ENCODE data around the gene BBX. TPM values are rescaled to one million over a fixed set of nuclear protein-coding genes. Genes with fewer than 3 reads are reported as not detected.

Gene BBX
- total and polyA plus RNA-seq, 4 donors = 10.0 to 77.8 (median 45.0) TPM

DNA sequence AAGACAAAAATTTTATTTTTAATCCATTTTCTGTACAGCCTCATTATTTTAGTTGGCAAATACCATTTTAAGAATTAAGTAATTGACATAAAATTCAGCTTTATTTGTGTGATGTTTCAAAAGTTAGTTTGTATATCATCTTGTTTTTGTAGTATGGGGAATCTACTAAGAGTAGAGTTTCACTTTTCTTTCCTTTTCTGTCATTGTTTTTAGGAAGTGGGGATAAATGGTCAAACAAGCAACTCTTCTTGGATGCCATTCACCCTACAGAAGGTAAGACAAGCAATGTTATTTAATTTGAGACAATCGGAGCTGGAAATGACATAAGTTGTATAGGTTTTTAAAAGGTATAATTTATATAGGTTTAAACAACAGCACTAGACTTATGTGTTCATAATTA is 268.3 kb downstream of the BBX start:
- 69 to 81% methylated on average over 1 of the region's 1 CpG for WGBS, 2 donors
- ATAC-seq (ENCODE audit: low FRiP score) = no peak
- H3K9me3 ChIP-seq (ENCODE audit: control insufficient read depth, low read length) = peaks cover 2% of the 10 kb centered on the region
- intact Hi-C loops (cut with DNase I) = loop anchor here in 1 of 2 donors (5.0 kb wide), 1 partner anchor 39 kb away; no protein-coding TSS in a partner anchor
- H3K27me3 ChIP-seq (ENCODE audit: control insufficient read depth in 1 of 2, insufficient read depth in 2 of 2, low read length in 1 of 2) = no peaks in the 10 kb centered on the region
- H3K27ac ChIP-seq (ENCODE audit: low read depth in 1 of 2, low read length in 2 of 2) = no peak overlapping the region
- peaks cover 1 to 6% of the 10 kb centered on the region in 2 donors for H3K4me1 ChIP-seq (ENCODE audit: control insufficient read depth in 1 of 2, insufficient read depth in 2 of 2, low read length in 2 of 2)
- H3K4me3 ChIP-seq (ENCODE audit: low read length in 2 of 2) = no peak overlapping the region
- DNase-seq = no peak
- peaks cover 0 to 4% of the 10 kb centered on the region in 2 donors for H3K36me3 ChIP-seq (ENCODE audit: control insufficient read depth in 1 of 2, insufficient read depth in 2 of 2, low read length in 1 of 2)

DNA sequence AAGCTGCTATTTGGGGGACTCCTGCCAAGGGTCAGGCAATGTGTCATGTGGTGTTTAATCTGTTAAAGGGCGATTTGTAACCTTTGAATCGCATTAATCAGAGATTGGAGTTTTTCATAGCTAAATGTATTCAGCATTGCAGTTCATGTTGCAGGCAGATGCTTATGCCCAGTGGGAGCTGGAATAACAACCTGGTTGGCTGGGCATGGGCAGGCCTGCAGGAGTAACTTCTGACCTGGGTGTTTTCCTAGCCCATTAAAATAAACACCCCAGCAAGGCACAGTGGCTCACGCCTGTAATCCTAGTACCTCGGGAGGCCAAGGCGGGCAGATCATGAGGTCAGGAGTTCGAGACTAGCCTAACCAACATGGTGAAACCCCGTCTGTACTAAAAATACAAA is 268.7 kb downstream of the BBX start:
- intact Hi-C loops (cut with DNase I) = loop anchor here in 1 of 2 donors (5.0 kb wide), 1 partner anchor 39 kb away; no protein-coding TSS in a partner anchor
- Histone ChIP-seq H3K27me3 (ENCODE audit: control insufficient read depth in 1 of 2, insufficient read depth in 2 of 2, low read length in 1 of 2) (no peaks in the 10 kb centered on the region), H3K4me3 (ENCODE audit: low read length in 2 of 2) (no peak overlapping the region), H3K4me1 (ENCODE audit: control insufficient read depth in 1 of 2, insufficient read depth in 2 of 2, low read length in 2 of 2) (peaks cover 1 to 6% of the 10 kb centered on the region in 2 donors), H3K9me3 (ENCODE audit: control insufficient read depth, low read length) (peaks cover 2% of the 10 kb centered on the region), H3K36me3 (ENCODE audit: control insufficient read depth in 1 of 2, insufficient read depth in 2 of 2, low read length in 1 of 2) (peaks cover 0 to 4% of the 10 kb centered on the region in 2 donors), H3K27ac (ENCODE audit: low read depth in 1 of 2, low read length in 2 of 2) (no peak overlapping the region)
- 84 to 88% methylated on average over 7 of the region's 7 CpGs for WGBS, 2 donors
- no peak for DNase-seq
- no peak for ATAC-seq (ENCODE audit: low FRiP score)

DNA sequence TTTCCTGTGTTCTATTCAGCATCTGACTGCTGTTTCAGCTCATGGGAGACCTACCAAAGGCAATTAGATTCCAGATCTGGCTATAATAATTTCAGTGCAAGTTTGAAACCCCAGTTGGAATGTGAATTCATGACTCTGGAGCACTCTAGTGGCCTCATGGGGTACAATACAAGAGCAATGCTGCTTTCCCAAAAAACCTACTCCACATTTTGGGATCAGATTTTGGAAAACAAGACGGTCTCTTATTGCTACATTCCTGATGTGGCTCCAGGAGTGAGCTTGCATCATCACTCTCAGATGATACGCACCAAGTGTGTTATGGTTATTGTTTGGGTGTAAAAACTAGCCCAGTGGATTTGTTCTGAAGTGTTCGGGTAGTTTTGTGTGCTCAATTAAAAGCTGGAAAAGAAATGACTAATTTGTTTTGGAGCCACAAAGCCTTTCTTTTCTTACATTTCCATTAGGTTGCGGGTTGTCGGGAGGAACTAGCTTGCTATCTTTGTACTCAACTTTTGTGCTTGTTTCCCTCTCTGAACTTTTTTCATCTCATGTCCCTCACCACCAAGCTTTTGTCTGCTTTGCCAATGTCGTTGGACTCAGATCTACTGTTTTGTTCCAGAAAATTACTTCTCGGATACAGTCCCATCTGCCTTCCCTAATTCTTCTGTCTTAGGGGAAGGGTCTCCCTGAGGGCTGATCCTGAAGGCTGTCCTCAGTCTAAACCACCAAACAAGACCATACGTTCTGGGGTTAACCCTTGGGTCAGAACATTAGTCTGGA is 272.1 kb downstream of the BBX start:
- ATAC-seq (ENCODE audit: low FRiP score) (peak; percentile 83), DNase-seq (no peak)
- H3K4me3 ChIP-seq (ENCODE audit: low read length in 2 of 2) = no peak overlapping the region
- peak overlapping the region; percentile 22 to 83 for H3K27ac ChIP-seq (ENCODE audit: low read depth in 1 of 2, low read length in 2 of 2)
- H3K4me1 ChIP-seq (ENCODE audit: control insufficient read depth in 1 of 2, insufficient read depth in 2 of 2, low read length in 2 of 2) = peaks cover 1 to 14% of the 10 kb centered on the region in 2 donors
- no peaks in the 10 kb centered on the region for H3K27me3 ChIP-seq (ENCODE audit: control insufficient read depth in 1 of 2, insufficient read depth in 2 of 2, low read length in 1 of 2)
- intact Hi-C loops (cut with DNase I) = loop anchor here (5.0 kb wide), 2 partner anchors 43 to 113 kb away; no protein-coding TSS in a partner anchor
- 34 to 36% methylated on average over 8 of the region's 8 CpGs for WGBS, 2 donors
- H3K36me3 ChIP-seq (ENCODE audit: control insufficient read depth in 1 of 2, insufficient read depth in 2 of 2, low read length in 1 of 2) = peaks cover 0 to 3% of the 10 kb centered on the region in 2 donors
- H3K9me3 ChIP-seq (ENCODE audit: control insufficient read depth, low read length) = peaks cover 2% of the 10 kb centered on the region

DNA sequence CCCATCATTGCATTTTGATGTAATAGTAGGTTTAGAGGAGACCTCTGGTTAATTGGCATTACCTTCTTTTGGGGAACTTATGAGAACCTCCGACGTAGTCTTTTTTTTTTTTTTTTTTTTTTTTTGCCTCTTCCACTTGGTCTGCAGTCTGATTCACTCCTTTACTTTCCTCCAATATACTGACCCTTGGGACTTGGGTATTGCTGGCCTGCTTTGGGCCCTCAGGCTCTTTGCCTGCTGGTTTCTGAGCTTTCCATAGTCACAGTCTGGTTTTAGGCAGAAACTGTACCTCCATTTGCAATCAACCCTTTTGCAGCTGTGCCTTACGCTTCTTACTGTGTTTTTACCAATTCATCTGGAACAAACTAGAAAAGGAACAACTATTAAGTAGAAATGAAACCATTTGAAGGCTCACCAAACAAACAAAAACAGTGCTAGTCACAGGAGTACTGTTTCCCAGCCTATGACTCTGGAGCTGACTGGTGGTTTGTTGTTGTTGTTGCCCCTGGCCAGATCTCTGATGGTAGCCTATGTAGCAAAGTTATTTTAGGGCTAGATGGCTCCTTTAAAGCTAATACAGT is 272.8 kb downstream of the BBX start:
- no peak for DNase-seq

DNA sequence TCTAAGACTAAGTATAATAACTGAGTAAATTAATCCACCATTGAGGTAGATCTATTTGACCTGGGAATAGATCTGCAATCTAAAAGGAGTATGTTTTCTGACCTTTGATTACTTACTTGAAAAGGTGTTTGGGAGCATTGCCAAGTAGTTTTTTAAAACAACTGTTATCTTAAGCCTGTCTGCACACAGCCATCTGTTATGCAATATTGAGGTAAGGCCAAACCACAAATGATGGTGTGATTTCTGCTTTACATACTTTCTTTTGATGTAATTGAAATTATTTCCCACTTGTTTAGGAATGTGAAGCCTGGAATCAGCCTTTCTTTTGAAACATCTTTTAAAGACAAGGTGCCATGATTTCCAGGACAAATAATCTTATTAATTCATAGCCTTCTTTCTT is 274.0 kb downstream of the BBX start:
- intact Hi-C loops (cut with DNase I) = loop anchor here (5.0 kb wide), 2 partner anchors 44 to 114 kb away; no protein-coding TSS in a partner anchor

More for the DNA sequence above, 272.8 kb downstream of the BBX start:
- ATAC-seq (ENCODE audit: low FRiP score) = peak; percentile 63
- Histone ChIP-seq H3K36me3 (ENCODE audit: control insufficient read depth in 1 of 2, insufficient read depth in 2 of 2, low read length in 1 of 2) (peaks cover 0 to under 1% of the 10 kb centered on the region in 2 donors), H3K9me3 (ENCODE audit: control insufficient read depth, low read length) (peaks cover under 1% of the 10 kb centered on the region), H3K27me3 (ENCODE audit: control insufficient read depth in 1 of 2, insufficient read depth in 2 of 2, low read length in 1 of 2) (no peaks in the 10 kb centered on the region), H3K4me3 (ENCODE audit: low read length in 2 of 2) (no peak overlapping the region), H3K27ac (ENCODE audit: low read depth in 1 of 2, low read length in 2 of 2) (peak overlapping the region; percentile 22 to 83), H3K4me1 (ENCODE audit: control insufficient read depth in 1 of 2, insufficient read depth in 2 of 2, low read length in 2 of 2) (peaks cover 1 to 14% of the 10 kb centered on the region in 2 donors)
- intact Hi-C loops (cut with DNase I) = loop anchor here (5.0 kb wide), 2 partner anchors 43 to 113 kb away; no protein-coding TSS in a partner anchor
- 70 to 79% methylated on average over 3 of the region's 3 CpGs for WGBS, 2 donors

DNA sequence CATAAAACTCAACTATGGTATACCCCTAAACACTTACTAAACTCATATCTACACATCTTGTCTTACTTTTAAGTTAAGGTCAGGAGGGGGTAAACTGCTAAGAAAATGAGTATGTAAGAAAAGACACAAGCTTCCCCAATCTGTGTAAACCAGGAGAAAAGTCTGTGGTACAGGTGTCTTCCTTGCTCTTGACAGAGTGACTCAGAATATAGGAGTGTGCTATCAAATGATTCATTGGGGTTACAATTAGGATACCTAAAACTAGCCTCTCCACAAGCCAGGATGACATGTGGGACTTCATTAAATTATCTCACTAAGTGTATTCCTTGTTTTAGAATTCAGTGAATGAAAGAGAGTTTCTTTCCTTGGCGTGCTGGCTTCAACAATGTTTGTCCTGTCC is 274.8 kb downstream of the BBX start:
- Histone ChIP-seq H3K4me3 (ENCODE audit: low read length in 2 of 2) (no peak overlapping the region), H3K9me3 (ENCODE audit: control insufficient read depth, low read length) (no peaks in the 10 kb centered on the region), H3K4me1 (ENCODE audit: control insufficient read depth in 1 of 2, insufficient read depth in 2 of 2, low read length in 2 of 2) (peaks cover 1 to 14% of the 10 kb centered on the region in 2 donors), H3K27me3 (ENCODE audit: control insufficient read depth in 1 of 2, insufficient read depth in 2 of 2, low read length in 1 of 2) (no peaks in the 10 kb centered on the region), H3K27ac (ENCODE audit: low read depth in 1 of 2, low read length in 2 of 2) (peak overlapping the region; percentile 79 to 80), H3K36me3 (ENCODE audit: control insufficient read depth in 1 of 2, insufficient read depth in 2 of 2, low read length in 1 of 2) (peaks cover 5 to 8% of the 10 kb centered on the region in 2 donors)
- 92 to 96% methylated on average over 1 of the region's 1 CpG for WGBS, 2 donors
- no peak for DNase-seq
- intact Hi-C loops (cut with DNase I) = loop anchor here (5.0 kb wide), 2 partner anchors 45 to 115 kb away; no protein-coding TSS in a partner anchor
- ATAC-seq (ENCODE audit: low FRiP score) = no peak

More for the DNA sequence above, 274.0 kb downstream of the BBX start:
- Histone ChIP-seq H3K27ac (ENCODE audit: low read depth in 1 of 2, low read length in 2 of 2) (no peak overlapping the region), H3K9me3 (ENCODE audit: control insufficient read depth, low read length) (no peaks in the 10 kb centered on the region), H3K36me3 (ENCODE audit: control insufficient read depth in 1 of 2, insufficient read depth in 2 of 2, low read length in 1 of 2) (peaks cover 4 to 5% of the 10 kb centered on the region in 2 donors), H3K4me3 (ENCODE audit: low read length in 2 of 2) (no peak overlapping the region), H3K4me1 (ENCODE audit: control insufficient read depth in 1 of 2, insufficient read depth in 2 of 2, low read length in 2 of 2) (peaks cover 1 to 14% of the 10 kb centered on the region in 2 donors), H3K27me3 (ENCODE audit: control insufficient read depth in 1 of 2, insufficient read depth in 2 of 2, low read length in 1 of 2) (no peaks in the 10 kb centered on the region)
- no peak for ATAC-seq (ENCODE audit: low FRiP score)
- DNase-seq = no peak

DNA sequence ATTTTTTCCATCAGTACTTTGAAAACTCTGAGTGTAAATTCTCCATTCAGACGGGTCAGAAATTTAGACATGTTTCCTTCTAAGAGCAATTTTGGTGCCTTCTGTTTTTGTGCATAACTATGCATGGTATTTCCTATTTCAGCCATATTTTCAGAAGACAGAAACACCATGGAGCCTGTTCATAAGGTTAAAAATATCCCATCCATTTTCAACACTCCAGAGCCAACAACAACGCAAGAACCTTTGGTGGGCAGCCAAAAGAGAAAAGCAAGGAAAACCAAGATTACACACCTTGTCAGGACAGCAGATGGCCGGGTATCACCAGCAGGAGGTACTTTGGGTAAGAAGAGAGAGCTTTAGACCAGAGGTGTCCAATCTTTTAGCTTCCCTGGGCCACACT is 275.6 kb downstream of the BBX start:
- Histone ChIP-seq H3K9me3 (ENCODE audit: control insufficient read depth, low read length) (no peaks in the 10 kb centered on the region), H3K36me3 (ENCODE audit: control insufficient read depth in 1 of 2, insufficient read depth in 2 of 2, low read length in 1 of 2) (peaks cover 5 to 10% of the 10 kb centered on the region in 2 donors), H3K4me1 (ENCODE audit: control insufficient read depth in 1 of 2, insufficient read depth in 2 of 2, low read length in 2 of 2) (peaks cover 1 to 14% of the 10 kb centered on the region in 2 donors), H3K4me3 (ENCODE audit: low read length in 2 of 2) (no peak overlapping the region), H3K27ac (ENCODE audit: low read depth in 1 of 2, low read length in 2 of 2) (peak overlapping the region in 1 of 2 donors; percentile 93), H3K27me3 (ENCODE audit: control insufficient read depth in 1 of 2, insufficient read depth in 2 of 2, low read length in 1 of 2) (no peaks in the 10 kb centered on the region)
- WGBS, 2 donors = 6 to 9% methylated on average over 3 of the region's 3 CpGs
- ATAC-seq (ENCODE audit: low FRiP score) = no peak
- no peak for DNase-seq
- intact Hi-C loops (cut with DNase I) = loop anchor here (5.0 kb wide), 2 partner anchors 46 to 116 kb away; no protein-coding TSS in a partner anchor

DNA sequence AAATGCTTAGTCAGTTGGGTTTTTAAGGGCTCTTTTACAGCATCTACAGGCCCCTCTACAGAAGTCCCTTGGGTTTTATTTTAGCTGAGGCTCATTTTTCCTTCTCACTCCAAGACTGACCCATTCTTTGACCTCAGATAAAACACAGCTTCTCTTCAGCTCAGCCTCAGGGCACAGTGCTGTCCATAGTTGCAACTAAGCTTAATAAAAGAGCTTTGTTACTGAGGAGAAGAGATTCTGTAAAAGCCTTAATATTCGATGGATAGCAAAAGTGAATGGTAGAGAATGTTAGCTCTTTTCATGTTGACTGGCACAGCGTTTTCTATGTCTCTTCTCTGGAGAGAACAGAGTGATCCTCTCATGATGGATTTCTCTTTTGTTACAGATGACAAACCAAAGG is 277.9 kb downstream of the BBX start:
- Histone ChIP-seq H3K36me3 (ENCODE audit: control insufficient read depth in 1 of 2, insufficient read depth in 2 of 2, low read length in 1 of 2) (peaks cover 9 to 14% of the 10 kb centered on the region in 2 donors), H3K27ac (ENCODE audit: low read depth in 1 of 2, low read length in 2 of 2) (no peak overlapping the region)

More for the DNA sequence above, 277.9 kb downstream of the BBX start:
- no peaks in the 10 kb centered on the region for H3K27me3 ChIP-seq (ENCODE audit: control insufficient read depth in 1 of 2, insufficient read depth in 2 of 2, low read length in 1 of 2)
- no peaks in the 10 kb centered on the region for H3K9me3 ChIP-seq (ENCODE audit: control insufficient read depth, low read length)
- intact Hi-C loops (cut with DNase I) = no loop called here
- 70 to 81% methylated on average over 2 of the region's 2 CpGs for WGBS, 2 donors
- no peak for DNase-seq
- peaks cover 0 to 8% of the 10 kb centered on the region in 2 donors for H3K4me1 ChIP-seq (ENCODE audit: control insufficient read depth in 1 of 2, insufficient read depth in 2 of 2, low read length in 2 of 2)
- no peak for ATAC-seq (ENCODE audit: low FRiP score)
- no peak overlapping the region for H3K4me3 ChIP-seq (ENCODE audit: low read length in 2 of 2)

Data from aorta (tissue), 5 donors.